Mesothelial cell of epicardium (in vitro differentiated cells): ENCODE results near the gene NTN4. TPM values are rescaled to one million over a fixed set of nuclear protein-coding genes. Genes with fewer than 3 reads are reported as not detected.
A peak's percentile ranks its signal among the peaks of the same experiment; 100 is the strongest.

Experiments
- DNase-seq, 2 experiments: peaks; one replicate each; pipeline ENCODE4 v3.0.0; 2021; ENCODE audit warnings: low spot score in 2 of 2; ENCODE audit not compliant: unreplicated experiment in 2 of 2
- H3K27ac Mint-ChIP-seq: 2 replicates; pipeline ENCODE4 v1.8.0; 2021; ENCODE audit warnings: mixed read lengths
- H3K27me3 Mint-ChIP-seq: 2 replicates; pipeline ENCODE4 v1.8.0; 2021; ENCODE audit warnings: low read depth, mixed read lengths
- H3K36me3 Mint-ChIP-seq: 2 replicates; pipeline ENCODE4 v1.8.0; 2021; ENCODE audit warnings: mixed read lengths
- H3K4me1 Mint-ChIP-seq: 2 replicates; pipeline ENCODE4 v1.8.0; 2021; ENCODE audit warnings: mixed read lengths
- H3K4me3 Mint-ChIP-seq: 2 replicates; pipeline ENCODE4 v1.8.0; 2021; ENCODE audit warnings: mild to moderate bottlenecking, moderate library complexity, mixed read lengths
- H3K9me3 Mint-ChIP-seq: 2 replicates; pipeline ENCODE4 v1.8.0; 2021; ENCODE audit warnings: mixed read lengths
- total RNA-seq: library from RNA; stranded (reverse); gene quantifications from 3 replicates; pipeline ENCODE4 v1.2.1, GENCODE V29; 2021
- TF ChIP-seq, protein P1 (sequence below): fragments of 200-600 bp; sonication (generic); IDR thresholded peaks from one replicate; pipeline ENCODE4 v1.5.0; 2021; ENCODE audit warnings: antibody characterized with exemption; ENCODE audit not compliant: unreplicated experiment

NTN4 gene
- 4.8 to 6.0 TPM (median 5.9 TPM) in 3 replicates for total RNA-seq

DNA sequence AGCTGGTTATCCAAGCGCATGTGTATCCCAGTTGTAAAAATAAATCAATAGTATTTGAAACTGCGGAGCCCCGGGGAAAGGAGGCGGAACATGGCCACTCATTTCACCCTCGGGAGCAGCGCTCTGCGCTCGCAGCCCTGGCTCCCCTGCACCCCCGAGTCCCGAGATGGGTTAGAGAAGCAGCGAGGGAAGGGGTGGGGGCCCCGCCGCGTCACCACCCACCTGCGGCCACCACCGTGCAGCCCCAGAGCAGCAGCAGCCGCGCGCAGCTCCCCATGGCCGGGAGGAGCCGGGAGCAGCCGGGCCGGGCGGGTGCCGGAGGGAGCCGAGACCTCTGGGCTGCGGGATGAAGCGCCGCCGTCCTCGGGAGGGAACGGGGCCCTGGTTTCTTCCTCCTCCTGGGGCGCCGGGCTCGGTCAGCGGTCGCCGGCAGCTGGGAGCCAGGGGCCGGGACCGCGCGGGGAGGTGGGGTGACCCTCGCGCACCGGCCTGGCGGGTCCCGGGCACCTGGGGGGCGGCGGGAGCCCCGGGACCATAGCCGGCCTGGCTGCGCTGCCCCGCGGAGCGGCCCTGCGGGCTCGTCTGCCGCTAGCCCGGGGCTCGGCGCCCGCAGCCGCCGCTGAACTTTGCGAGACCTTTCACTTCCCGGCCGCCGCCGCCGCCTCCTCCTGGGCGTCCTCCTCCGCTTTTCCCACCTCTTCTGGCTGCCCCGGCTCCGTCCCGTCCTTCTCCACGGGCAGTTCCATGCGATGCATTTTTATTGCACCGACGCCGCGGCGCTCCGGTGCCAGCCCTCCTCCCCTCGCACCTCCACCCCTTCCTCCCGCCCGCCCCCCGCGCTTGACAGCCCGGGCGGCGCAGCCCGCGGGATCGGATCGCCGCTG, at the start of gene NTN4:
NTN4 (minus strand) TSS at position 732 of the 884 bp plus-strand sequence; CDS start at position 277, 455 bp downstream.
- H3K27me3 Mint-ChIP-seq, result peaks cover 63% of the 10 kb centered on the region
- peak; percentile 28 to 55 for DNase-seq
- no peaks in the 10 kb centered on the region for H3K36me3 Mint-ChIP-seq
- H3K4me1 Mint-ChIP-seq, result peaks cover 27% of the 10 kb centered on the region
- peak within 1 kb of the TSS; percentile 21 for H3K27ac Mint-ChIP-seq
- H3K9me3 Mint-ChIP-seq, result no peaks in the 10 kb centered on the region
- peak within 1 kb of the TSS; percentile 82 for H3K4me3 Mint-ChIP-seq
- TF ChIP-seq, protein P1, sequence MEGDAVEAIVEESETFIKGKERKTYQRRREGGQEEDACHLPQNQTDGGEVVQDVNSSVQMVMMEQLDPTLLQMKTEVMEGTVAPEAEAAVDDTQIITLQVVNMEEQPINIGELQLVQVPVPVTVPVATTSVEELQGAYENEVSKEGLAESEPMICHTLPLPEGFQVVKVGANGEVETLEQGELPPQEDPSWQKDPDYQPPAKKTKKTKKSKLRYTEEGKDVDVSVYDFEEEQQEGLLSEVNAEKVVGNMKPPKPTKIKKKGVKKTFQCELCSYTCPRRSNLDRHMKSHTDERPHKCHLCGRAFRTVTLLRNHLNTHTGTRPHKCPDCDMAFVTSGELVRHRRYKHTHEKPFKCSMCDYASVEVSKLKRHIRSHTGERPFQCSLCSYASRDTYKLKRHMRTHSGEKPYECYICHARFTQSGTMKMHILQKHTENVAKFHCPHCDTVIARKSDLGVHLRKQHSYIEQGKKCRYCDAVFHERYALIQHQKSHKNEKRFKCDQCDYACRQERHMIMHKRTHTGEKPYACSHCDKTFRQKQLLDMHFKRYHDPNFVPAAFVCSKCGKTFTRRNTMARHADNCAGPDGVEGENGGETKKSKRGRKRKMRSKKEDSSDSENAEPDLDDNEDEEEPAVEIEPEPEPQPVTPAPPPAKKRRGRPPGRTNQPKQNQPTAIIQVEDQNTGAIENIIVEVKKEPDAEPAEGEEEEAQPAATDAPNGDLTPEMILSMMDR, result no peak

DNA sequence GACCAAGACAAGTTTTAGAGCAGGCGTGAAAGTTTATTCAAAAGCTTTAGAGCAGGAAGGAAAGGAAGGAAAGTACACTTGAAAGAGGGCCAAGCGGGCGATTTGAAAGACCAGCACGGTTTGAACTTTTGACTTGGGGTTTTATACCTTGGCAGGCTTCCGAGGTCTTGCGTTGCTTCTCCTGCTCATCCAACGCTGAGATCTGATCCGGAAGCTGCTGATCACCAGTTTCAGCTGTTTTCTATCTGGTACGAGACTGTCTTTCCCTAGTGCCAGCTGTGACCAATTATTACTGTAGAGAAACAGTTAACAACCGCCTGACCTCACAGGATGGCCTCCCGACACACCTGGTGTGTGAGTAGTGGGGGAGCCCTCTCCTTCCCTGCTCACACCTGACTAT, 47.6 kb upstream of the NTN4 start:
- Mint-ChIP-seq H3K9me3 (no peaks in the 10 kb centered on the region), H3K27ac (no peak overlapping the region), H3K4me3 (no peak overlapping the region), H3K4me1 (peaks cover 16% of the 10 kb centered on the region), H3K27me3 (peaks cover 27% of the 10 kb centered on the region), H3K36me3 (no peaks in the 10 kb centered on the region)
- TF ChIP-seq, protein P1, result no peak
- DNase-seq, result no peak

DNA sequence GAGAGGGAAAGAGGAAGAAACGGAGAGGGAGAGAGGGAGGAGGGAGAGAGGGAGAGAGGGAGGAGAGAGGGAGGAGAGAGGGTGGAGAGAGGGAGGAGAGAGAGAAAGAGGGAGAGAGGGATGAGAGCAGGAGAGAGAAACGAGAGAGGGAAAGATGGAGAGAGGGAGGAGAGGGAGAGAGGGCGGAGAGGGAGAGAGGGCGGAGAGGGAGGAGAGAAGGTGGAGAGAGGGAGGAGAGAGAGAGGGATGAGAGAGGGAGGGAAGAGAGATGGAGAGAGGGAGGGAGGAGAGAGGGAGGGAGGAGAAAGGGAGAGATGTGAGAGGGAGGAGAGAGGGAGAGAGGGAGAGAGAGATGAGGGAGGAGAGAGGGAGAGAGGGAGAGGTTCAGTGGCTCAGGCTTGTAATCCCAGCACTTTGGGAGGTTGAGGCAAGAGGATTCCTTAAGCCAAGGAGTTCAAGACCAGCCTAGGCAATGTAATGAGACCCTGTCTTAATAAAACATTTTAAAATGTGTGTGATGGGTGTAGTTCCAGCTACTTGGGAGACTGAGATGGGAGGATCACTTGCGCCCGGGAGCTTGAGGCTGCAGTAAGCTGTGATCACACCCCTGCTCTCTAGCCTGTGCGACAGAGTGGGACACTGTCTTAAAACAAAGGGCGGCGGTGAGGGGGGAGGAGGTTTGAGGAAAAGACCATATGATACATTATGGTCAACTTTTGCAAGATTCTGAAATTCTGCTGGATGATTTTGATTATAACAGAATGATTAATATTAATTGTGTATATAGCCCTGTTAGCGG, 46.9 kb upstream of the NTN4 start:
- DNase-seq, result no peak
- peaks cover 26% of the 10 kb centered on the region for H3K27me3 Mint-ChIP-seq
- peaks cover 16% of the 10 kb centered on the region for H3K4me1 Mint-ChIP-seq
- H3K36me3 Mint-ChIP-seq, result no peaks in the 10 kb centered on the region
- no peak overlapping the region for H3K27ac Mint-ChIP-seq
- TF ChIP-seq, protein P1, result no peak
- no peak overlapping the region for H3K4me3 Mint-ChIP-seq
- H3K9me3 Mint-ChIP-seq, result no peaks in the 10 kb centered on the region

DNA sequence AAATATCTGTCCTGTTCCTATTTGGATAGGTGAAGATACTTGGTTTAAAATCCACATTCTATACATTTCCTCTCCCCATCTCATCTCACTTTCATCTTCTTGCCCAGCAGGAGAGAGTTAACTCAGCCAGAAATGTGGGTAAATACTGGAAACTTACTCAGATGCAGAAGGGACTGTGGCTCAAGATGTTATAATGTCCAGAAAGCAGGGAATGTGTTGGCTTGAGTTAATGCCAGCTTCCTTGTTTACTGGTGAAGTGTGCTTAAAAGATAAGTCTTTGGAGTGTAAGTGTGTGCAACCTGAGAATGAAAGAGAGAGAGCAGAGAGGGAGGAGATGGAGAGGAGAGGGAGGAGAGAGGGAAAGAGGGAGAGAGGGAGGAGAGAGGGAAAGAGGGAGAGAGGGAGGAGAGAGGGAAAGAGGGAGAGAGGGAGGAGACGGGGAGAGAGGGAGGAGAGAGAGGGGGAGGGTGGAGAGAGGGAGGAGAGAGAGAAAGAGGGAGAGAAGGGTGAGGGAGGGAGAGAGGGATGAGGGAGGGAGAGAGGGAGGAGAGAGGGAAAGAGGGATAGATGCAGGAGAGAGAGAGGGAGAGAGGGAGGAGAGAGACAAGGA, 46.2 kb upstream of the NTN4 start:
- Mint-ChIP-seq H3K36me3 (no peaks in the 10 kb centered on the region), H3K4me1 (peaks cover 16% of the 10 kb centered on the region), H3K9me3 (no peaks in the 10 kb centered on the region), H3K27me3 (peaks cover 31% of the 10 kb centered on the region), H3K4me3 (no peak overlapping the region), H3K27ac (peak overlapping the region; percentile 6)
- TF ChIP-seq, protein P1, result no peak
- no peak for DNase-seq

DNA sequence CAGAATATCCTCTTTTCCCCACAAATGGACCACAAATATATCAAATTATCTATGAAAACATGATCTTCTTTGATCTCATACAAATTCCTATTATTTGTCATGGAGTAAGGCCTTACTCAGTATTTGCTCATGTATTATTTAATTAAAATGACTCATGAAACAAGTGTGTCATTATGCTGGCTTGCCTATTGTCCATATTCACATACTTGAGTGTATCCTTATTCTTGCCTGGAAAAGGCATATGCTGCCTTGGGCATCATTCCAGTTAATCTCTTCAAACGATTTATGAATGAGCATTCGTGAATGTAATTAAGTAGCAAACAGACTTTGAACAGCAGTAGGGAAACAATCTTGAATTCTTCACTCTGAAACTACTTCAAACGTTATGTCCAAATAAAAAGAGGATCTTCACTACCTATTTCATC, 45.6 kb upstream of the NTN4 start:
- Mint-ChIP-seq H3K4me3 (no peak overlapping the region), H3K36me3 (no peaks in the 10 kb centered on the region), H3K27me3 (peaks cover 33% of the 10 kb centered on the region), H3K4me1 (peaks cover 16% of the 10 kb centered on the region), H3K9me3 (no peaks in the 10 kb centered on the region), H3K27ac (peak overlapping the region; percentile 18)
- no peak for DNase-seq
- TF ChIP-seq, protein P1, result no peak
